GM12873 (cell line): ENCODE measurements around the gene TUBB3.

Experiments
- CTCF ChIP-seq: IDR thresholded peaks from 2 replicates; pipeline ENCODE4 v1.5.1; 2012; ENCODE audit warnings: low read depth, mild to moderate bottlenecking, moderate library complexity, low read length, control low read depth; ENCODE audit not compliant: insufficient read depth; ENCODE audit errors: missing control alignments

The TUBB3 gene

GRCh38 chr16:89917773-89918452 lies 5.2 kb upstream of the TUBB3 start:
- no peak for TF ChIP-seq CTCF

GRCh38 chr16:89918453-89919347 lies 4.4 kb upstream of the TUBB3 start, which contains the start of gene MC1R:
Gene MC1R, plus strand, starts transcription at chr16:89918862. Its CDS starts 397 bp downstream, at chr16:89919259.
- peak; percentile 61 for TF ChIP-seq CTCF

- TF ChIP-seq CTCF = no peak
Observed at GRCh38 chr16:89919535-89920406, 3.4 kb upstream of the TUBB3 start.

DNA sequence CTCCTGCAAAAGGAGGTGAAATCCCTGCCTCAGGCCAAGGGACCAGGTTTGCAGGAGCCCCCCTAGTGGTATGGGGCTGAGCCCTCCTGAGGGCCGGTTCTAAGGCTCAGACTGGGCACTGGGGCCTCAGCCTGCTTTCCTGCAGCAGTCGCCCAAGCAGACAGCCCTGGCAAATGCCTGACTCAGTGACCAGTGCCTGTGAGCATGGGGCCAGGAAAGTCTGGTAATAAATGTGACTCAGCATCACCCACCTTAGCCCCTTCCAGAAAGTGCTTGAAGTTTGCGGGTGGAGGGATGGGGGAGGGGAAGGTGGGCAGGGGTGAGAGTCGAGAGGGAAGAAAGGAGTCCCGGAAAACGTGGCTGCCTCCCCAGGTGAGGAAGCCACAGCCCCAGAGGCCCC lies 2.4 kb upstream of the TUBB3 start:
- TF ChIP-seq CTCF = no peak

DNA sequence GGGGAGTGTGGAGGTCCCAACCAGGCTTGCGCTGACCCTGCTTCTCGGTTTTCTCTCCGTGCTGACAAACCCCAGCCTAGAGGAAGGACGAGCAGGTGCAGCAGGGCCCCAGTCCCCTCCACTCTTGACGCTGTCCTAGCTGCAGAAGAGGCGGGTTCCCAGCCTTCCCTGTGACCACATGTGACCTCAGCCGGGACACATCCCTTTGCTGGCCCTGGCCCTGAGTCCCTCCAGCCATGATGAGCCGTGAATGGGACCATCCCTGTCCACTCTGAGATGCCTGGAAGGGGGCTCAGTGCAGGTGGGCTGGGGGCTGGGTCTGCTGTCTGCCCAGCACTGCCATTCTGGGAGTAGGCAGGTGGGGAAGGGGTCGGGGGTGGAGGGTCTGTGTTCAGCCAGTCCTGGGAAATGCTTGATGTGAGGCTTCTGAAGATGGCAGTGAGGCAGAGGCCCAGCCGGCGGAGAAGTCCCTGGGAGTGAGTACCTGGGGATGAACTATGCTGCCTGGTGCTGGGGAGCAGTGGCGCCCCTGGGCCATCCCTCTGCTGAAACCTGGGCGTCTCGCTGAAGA lies 1.9 kb upstream of the TUBB3 start:
- TF ChIP-seq CTCF = no peak

DNA sequence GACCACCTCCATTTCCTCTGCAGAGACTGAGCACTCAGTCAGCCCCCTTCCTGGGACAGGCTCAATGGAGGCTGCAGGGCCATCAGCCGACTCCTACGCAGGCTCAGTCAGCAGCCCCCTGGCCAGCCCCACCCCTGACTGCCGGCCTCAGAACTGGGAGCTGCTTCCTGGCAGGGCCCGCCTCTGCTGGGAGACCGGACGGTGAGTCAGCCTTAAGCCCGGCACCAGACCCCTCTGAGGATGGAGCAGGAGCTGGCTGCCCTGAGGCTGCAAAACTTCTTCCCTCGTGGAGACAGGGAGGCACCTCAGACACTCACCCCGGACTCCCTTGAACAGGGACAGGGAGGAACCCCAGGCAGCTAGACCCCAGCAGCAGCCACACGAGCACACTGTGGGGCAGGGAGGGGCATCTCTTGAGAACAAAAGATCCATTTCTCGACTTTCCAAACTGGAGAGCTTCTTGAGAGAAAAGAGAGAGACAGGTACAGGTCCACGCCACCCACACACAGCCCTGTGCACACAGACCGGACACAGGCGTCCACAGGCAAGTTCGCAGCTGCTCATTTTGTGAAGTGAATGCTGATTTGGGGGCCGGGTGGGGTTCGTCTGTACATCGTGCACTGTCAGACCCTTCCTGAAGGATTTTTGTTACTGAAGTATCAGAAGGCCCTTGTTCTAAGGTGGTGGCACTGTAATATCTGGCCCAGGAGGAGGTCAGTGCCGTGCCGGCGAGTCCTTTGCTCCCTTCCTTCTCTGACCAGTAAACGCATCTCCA lies 1.3 kb upstream of the TUBB3 start:
- TF ChIP-seq CTCF = no peak
